Measurements from ENCODE around the gene CST6.

Gene CST6

GRCh38 chr11:66011785-66012303 lies at the start of gene CST6:
Gene CST6, plus strand, starts transcription at chr11:66012008. Its CDS starts 37 bp downstream, at chr11:66012045.
- H3K4me3 ChIP-seq (ENCODE audit: low read depth, low read length): no peak within 1 kb of the TSS
- no peak for TF ChIP-seq CTCF (IDR thresholded peaks at IDR 0.05; ENCODE audit: low read depth, low read length, missing control alignments)
- in situ Hi-C loops (cut with HindIII; ENCODE audit: low sequenced_read_pairs): no loop called here
- DNase-seq (ENCODE audit: low read depth): no peak

GRCh38 chr11:65962141-65962564 lies 49.7 kb upstream of the CST6 start:
- peak overlapping the region; percentile 91 for H3K4me3 ChIP-seq (ENCODE audit: low read depth, low read length)
- in situ Hi-C loops (cut with HindIII; ENCODE audit: low sequenced_read_pairs): no loop called here
- TF ChIP-seq CTCF (IDR thresholded peaks at IDR 0.05; ENCODE audit: low read depth, low read length, missing control alignments): no peak
- DNase-seq (ENCODE audit: low read depth): no peak

- no peak for TF ChIP-seq CTCF (IDR thresholded peaks at IDR 0.05; ENCODE audit: low read depth, low read length, missing control alignments)
- DNase-seq (ENCODE audit: low read depth): no peak
- in situ Hi-C loops (cut with HindIII; ENCODE audit: low sequenced_read_pairs): no loop called here
- H3K4me3 ChIP-seq (ENCODE audit: low read depth, low read length): no peak overlapping the region
These were observed 46.9 kb upstream of the CST6 start for GRCh38 chr11:65964906-65965305.

- in situ Hi-C loops (cut with HindIII; ENCODE audit: low sequenced_read_pairs): no loop called here
- no peak overlapping the region for H3K4me3 ChIP-seq (ENCODE audit: low read depth, low read length)
- DNase-seq (ENCODE audit: low read depth): no peak
- no peak for TF ChIP-seq CTCF (IDR thresholded peaks at IDR 0.05; ENCODE audit: low read depth, low read length, missing control alignments)
These were observed 45.6 kb upstream of the CST6 start for GRCh38 chr11:65965986-65966762.

GRCh38 chr11:65967329-65967934 lies 44.4 kb upstream of the CST6 start:
- no peak for DNase-seq (ENCODE audit: low read depth)
- in situ Hi-C loops (cut with HindIII; ENCODE audit: low sequenced_read_pairs): no loop called here
- no peak overlapping the region for H3K4me3 ChIP-seq (ENCODE audit: low read depth, low read length)
- no peak for TF ChIP-seq CTCF (IDR thresholded peaks at IDR 0.05; ENCODE audit: low read depth, low read length, missing control alignments)

- no peak overlapping the region for H3K4me3 ChIP-seq (ENCODE audit: low read depth, low read length)
- in situ Hi-C loops (cut with HindIII; ENCODE audit: low sequenced_read_pairs): no loop called here
- DNase-seq (ENCODE audit: low read depth): no peak
- no peak for TF ChIP-seq CTCF (IDR thresholded peaks at IDR 0.05; ENCODE audit: low read depth, low read length, missing control alignments)
These were observed 43.0 kb upstream of the CST6 start for GRCh38 chr11:65968600-65969482.
